ENCODE data around the gene SAP25.
A peak's percentile ranks its signal among the peaks of the same experiment; 100 is the strongest.
"Not testable (repeated sequence)": the region's sequence is repeated elsewhere in the genome, so short reads cannot be mapped to it uniquely, and the experiment has no call there.

Gene SAP25

DNA sequence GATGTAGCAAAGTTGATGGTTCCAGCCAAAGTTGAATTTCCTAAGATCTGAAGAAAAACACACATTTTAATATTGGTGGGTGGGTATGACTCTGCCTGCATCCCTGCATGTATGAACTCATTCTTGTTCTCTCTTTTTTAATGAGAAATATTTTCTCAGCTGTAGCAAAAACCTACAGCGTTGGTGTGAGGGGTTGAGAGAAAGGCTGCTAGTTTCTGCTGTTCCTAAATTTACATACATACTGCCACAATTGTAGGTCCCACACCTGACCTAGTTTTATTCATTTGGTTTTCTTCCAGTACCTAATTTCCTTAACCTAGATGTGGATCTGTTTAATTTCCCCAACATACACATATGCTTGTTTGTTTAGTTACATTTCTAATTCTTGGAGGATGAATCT, 30.1 kb downstream of the SAP25 start:
- Histone ChIP-seq H4K20me1 (no peaks in the 10 kb centered on the region; a peak in 1 of 22 replicates), H3K4me2 (no peak overlapping the region), H3K27ac (no peak overlapping the region), H3K9me3 (replicated peaks in 1 of 11) (no peaks in the 10 kb centered on the region), H3K4me3 (no peak overlapping the region), H3K36me3 (no peaks in the 10 kb centered on the region; a peak in 2 of 22 replicates), H3K27me3 (no peaks in the 10 kb centered on the region), H3K9ac (no peak overlapping the region), H3K4me1 (peaks cover 46 to 61% (median 53%) of the 10 kb centered on the region in 10 experiments)
- no peak for TF ChIP-seq Cebpa-rat (IDR thresholded peaks at IDR 0.05)

DNA sequence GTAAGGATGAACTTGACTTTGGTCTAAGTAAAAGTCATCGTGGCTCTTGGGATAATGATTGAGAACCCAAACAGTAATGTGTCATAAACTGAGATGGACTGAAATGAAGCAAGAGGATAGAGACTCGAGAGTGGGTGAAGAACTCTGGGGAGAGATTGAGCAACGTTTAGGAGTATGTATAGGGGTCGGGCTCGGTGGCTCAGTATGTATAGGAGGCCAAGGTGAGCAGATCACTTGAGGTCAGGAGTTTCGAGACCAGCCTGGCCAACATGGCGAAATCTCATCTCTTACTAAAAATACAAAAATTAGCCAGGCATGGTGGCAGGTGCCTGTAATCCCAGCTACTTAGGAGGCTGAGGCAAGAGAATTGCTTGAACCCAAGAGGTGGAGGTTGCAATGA, 32.4 kb downstream of the SAP25 start:
- not testable (repeated sequence) for H3K9ac ChIP-seq; H3K4me3 ChIP-seq; H4K20me1 ChIP-seq; H3K27ac ChIP-seq; H3K27me3 ChIP-seq; H3K36me3 ChIP-seq; H3K9me3 ChIP-seq (replicated peaks in 1 of 11)
- Histone ChIP-seq H3K4me1 (peaks cover 29 to 46% (median 36%) of the 10 kb centered on the region in 10 experiments), H3K4me2 (peak overlapping the region in 5 of 11 experiments; percentile 8 to 100 (median 86); a peak in 3 of 22 replicates)

DNA sequence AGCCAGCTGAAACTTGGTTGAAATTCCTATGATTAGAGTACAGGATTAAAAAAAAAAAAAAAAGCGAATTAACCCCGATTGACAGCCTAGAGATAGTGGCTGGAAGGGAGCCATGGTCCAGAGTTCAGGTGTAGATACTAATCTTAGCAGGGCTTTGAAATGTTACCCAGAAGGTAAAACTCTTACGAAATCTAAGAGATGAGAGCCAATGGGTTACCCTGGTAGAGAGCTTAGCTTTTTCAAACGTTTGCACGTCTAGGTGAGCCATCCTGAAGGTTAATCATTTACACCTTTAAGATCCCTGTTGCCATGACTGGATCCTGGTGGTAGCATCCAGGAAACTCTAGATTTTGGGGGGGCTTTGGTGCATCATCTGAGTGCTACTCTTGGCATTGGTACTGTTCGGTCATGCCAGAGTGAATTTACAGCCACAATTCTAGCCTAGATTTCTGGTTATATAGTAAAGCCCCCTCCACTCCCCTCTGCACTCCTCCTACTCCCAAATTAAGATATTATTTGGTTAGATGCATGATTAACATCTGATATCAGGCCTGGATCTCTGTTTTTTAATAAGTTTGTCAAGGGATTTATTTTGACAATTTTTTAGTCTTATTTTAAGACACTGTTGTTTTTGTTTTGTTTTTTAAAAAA, 33.5 kb downstream of the SAP25 start:
- Histone ChIP-seq H3K4me2 (peak overlapping the region; percentile 77 to 100 (median 97)), H4K20me1 (no peaks in the 10 kb centered on the region; a peak in 1 of 22 replicates), H3K27me3 (no peaks in the 10 kb centered on the region), H3K4me3 (peak overlapping the region; percentile 66 to 87 (median 75)), H3K9ac (peak overlapping the region; percentile 41 to 82 (median 72); a peak in 20 of 22 replicates), H3K9me3 (replicated peaks in 1 of 11) (no peaks in the 10 kb centered on the region), H3K27ac (no peak overlapping the region), H3K36me3 (no peaks in the 10 kb centered on the region), H3K4me1 (peaks cover 18 to 35% (median 25%) of the 10 kb centered on the region in 10 experiments)
- no peak for TF ChIP-seq Cebpa-rat (IDR thresholded peaks at IDR 0.05)

DNA sequence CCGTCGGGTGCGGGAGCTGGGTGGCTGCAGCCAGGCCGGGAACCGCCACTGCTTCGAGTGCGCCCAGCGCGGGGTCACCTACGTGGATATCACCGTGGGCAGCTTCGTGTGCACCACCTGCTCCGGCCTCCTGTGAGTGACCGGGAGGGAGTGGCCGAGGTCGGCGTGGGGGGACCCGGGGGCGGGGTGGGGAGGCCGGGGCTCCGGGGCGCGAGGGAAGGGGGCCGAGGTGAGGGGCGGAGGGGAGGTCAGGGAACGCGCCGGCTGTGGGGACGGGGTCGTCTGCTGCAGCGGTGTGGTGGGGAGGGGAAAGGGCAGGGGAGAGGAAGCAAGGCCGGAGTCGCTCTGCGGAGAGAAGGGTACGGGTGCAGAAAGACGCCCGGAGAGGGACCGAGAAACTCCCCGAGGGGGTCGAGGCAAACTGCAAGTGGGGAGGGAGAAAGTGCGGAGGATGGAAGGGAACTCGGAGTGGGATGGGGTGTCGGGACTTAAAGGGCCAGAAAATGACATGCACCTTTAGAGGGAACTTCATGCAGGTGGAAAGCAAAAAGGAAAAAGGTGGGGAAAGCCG, 34.2 kb downstream of the SAP25 start:
- peaks cover 12 to 29% (median 19%) of the 10 kb centered on the region in 10 experiments for H3K4me1 ChIP-seq
- no peak for TF ChIP-seq Cebpa-rat (IDR thresholded peaks at IDR 0.05)
- peak overlapping the region; percentile 59 to 82 (median 75) for H3K9ac ChIP-seq
- no peaks in the 10 kb centered on the region; a peak in 1 of 22 replicates for H4K20me1 ChIP-seq
- H3K36me3 ChIP-seq: no peaks in the 10 kb centered on the region
- peak overlapping the region; percentile 66 to 87 (median 75) for H3K4me3 ChIP-seq
- H3K9me3 ChIP-seq (replicated peaks in 1 of 11): no peaks in the 10 kb centered on the region
- peak overlapping the region; percentile 77 to 100 (median 97) for H3K4me2 ChIP-seq
- H3K27ac ChIP-seq: peak overlapping the region in 4 of 11 experiments; percentile 46 to 65 (median 58); a peak in 5 of 22 replicates
- H3K27me3 ChIP-seq: no peaks in the 10 kb centered on the region

- Histone ChIP-seq H3K9ac (peak within 1 kb of the TSS; percentile 59 to 82 (median 75)), H3K36me3 (no peaks in the 10 kb centered on the region)
These were observed 34.9 kb downstream of the SAP25 start, which contains the start of gene AGFG2 for GRCh38 chr7:100538654-100539435. Gene AGFG2 (plus strand): TSS chr7:100539203. CDS start chr7:100539347, 144 bp downstream.

DNA sequence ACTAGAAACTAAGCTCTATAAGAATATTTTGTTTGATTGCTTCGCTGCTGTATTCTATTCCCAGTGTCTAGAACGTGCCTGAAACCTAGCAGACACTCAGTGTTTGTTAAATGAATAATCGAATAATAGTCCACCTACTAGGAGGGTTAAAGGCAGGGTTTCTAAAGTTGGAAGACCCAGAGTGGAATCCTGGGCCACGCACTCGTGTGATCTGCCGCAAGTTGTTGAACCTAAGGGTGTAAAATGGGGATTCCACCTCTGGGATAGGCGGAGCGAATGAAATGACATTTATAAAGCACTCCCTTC, 35.4 kb downstream of the SAP25 start:
- no peaks in the 10 kb centered on the region; a peak in 1 of 22 replicates for H4K20me1 ChIP-seq
- H3K4me2 ChIP-seq: peak overlapping the region; percentile 73 to 94 (median 90)
- no peak for TF ChIP-seq Cebpa-rat (IDR thresholded peaks at IDR 0.05)
- no peaks in the 10 kb centered on the region for H3K9me3 ChIP-seq (replicated peaks in 1 of 11)
- H3K4me1 ChIP-seq: peaks cover 12 to 29% (median 18%) of the 10 kb centered on the region in 10 experiments
- no peaks in the 10 kb centered on the region for H3K36me3 ChIP-seq
- no peaks in the 10 kb centered on the region for H3K27me3 ChIP-seq
- peak overlapping the region; percentile 39 to 68 (median 54); a peak in 17 of 20 replicates for H3K4me3 ChIP-seq
- peak overlapping the region in 3 of 11 experiments; percentile 14 to 36 (median 18); a peak in 2 of 22 replicates for H3K27ac ChIP-seq
- peak overlapping the region in 9 of 11 experiments; percentile 28 to 61 (median 50); a peak in 13 of 22 replicates for H3K9ac ChIP-seq

More at GRCh38 chr7:100538654-100539435, 34.9 kb downstream of the SAP25 start, which contains the start of gene AGFG2:
- no peaks in the 10 kb centered on the region for H3K9me3 ChIP-seq (replicated peaks in 1 of 11)
- peak within 1 kb of the TSS in 4 of 11 experiments; percentile 46 to 65 (median 58); a peak in 6 of 22 replicates for H3K27ac ChIP-seq
- peak within 1 kb of the TSS; percentile 77 to 100 (median 97) for H3K4me2 ChIP-seq
- peak within 1 kb of the TSS; percentile 66 to 87 (median 75) for H3K4me3 ChIP-seq
- H3K27me3 ChIP-seq: no peaks in the 10 kb centered on the region
- peaks cover 12 to 29% (median 18%) of the 10 kb centered on the region in 10 experiments for H3K4me1 ChIP-seq
- TF ChIP-seq Cebpa-rat (IDR thresholded peaks at IDR 0.05): no peak
- no peaks in the 10 kb centered on the region; a peak in 1 of 22 replicates for H4K20me1 ChIP-seq

- not testable (repeated sequence) for H3K27me3 ChIP-seq; H3K4me2 ChIP-seq; H3K9me3 ChIP-seq (replicated peaks in 1 of 11); H3K27ac ChIP-seq; H3K36me3 ChIP-seq; H3K9ac ChIP-seq; H4K20me1 ChIP-seq; H3K4me3 ChIP-seq
- H3K4me1 ChIP-seq: peaks cover 12 to 32% (median 21%) of the 10 kb centered on the region in 10 experiments
These were observed 37.0 kb downstream of the SAP25 start for GRCh38 chr7:100536695-100537094.

DNA sequence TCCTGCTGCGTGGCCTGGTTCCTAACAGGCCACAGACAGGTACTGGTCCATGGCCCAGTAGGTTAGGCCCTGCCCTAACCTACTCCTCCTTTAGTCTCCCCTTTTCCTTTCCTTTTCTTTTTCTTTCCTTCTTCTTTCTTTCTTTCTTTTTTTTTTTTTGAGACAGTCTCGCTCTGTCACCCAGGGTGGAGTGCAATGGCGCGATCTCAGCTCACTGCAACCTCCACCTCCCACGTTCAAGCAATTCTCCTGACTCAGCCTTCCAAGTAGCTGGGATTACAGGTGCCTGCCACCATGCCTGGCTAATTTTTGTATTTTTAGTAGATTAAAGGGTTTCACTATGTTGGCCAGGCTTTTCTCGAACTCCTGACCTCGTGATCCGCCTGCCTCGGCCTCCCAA, 37.7 kb downstream of the SAP25 start:
- not testable (repeated sequence) for H3K4me2 ChIP-seq; H3K4me3 ChIP-seq; H4K20me1 ChIP-seq; H3K27me3 ChIP-seq; H3K27ac ChIP-seq; H3K9ac ChIP-seq; H3K36me3 ChIP-seq; H3K9me3 ChIP-seq (replicated peaks in 1 of 11)
- peaks cover 12 to 30% (median 24%) of the 10 kb centered on the region in 10 experiments for H3K4me1 ChIP-seq

Data from BLaER1 treated with 17β-estradiol and CSF1 and Interleukin-3, amounts not matched to agents 10 nM and 100 nM (cell line).